Memory B cell (primary cell): ENCODE results near the gene RREB1.
"Not testable (repeated sequence)": the region's sequence is repeated elsewhere in the genome, so short reads cannot be mapped to it uniquely, and the experiment has no call there.

Source experiments
- ATAC-seq: fragments of 150-1000 bp; cut with Tn5 transposase; 2 replicates; pipeline ENCODE4 v1.10.0; 2021; ENCODE audit warnings: low read depth, mild to moderate bottlenecking, moderate library complexity
- DNase-seq, 2 donors: peaks; one replicate each; pipeline ENCODE4 v3.0.0; 2022; ENCODE audit warnings: low spot score in 2 of 2
- H3K27ac Mint-ChIP-seq: one replicate; pipeline ENCODE4 v1.8.0; 2022; ENCODE audit warnings: mild to moderate bottlenecking, moderate library complexity, mixed read lengths
- H3K27me3 Mint-ChIP-seq: one replicate; pipeline ENCODE4 v1.8.0; 2022; ENCODE audit warnings: mixed read lengths
- H3K36me3 Mint-ChIP-seq: one replicate; pipeline ENCODE4 v1.8.0; 2022; ENCODE audit warnings: mild to moderate bottlenecking, mixed read lengths
- H3K4me1 Mint-ChIP-seq: one replicate; pipeline ENCODE4 v1.8.0; 2022; ENCODE audit warnings: mixed read lengths
- H3K4me3 Mint-ChIP-seq: one replicate; pipeline ENCODE4 v1.8.0; 2022; ENCODE audit warnings: mild to moderate bottlenecking, moderate library complexity, mixed read lengths
- H3K9me3 Mint-ChIP-seq: one replicate; pipeline ENCODE4 v1.8.0; 2022; ENCODE audit warnings: mixed read lengths

Gene RREB1

DNA sequence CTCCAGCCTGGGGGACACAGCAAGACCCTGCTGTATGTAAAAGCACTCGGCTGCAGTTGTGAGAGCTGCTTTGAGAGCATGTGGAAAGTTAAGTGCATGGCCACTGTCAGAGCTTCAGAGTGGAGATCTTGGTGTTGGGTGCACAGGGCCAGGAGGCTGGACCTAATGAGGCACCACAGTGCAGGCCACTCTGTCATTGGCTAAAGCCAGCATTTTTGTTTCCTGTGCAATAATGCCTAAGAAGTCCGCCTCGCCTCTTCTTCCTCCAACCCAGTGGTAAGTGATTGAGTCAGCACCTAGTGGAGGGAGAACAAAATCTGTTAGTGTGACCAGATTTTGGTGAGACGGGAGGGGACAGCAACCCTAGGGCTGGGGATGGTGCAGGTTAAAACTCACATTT is 144.6 kb downstream of the RREB1 start:
- no peaks in the 10 kb centered on the region for H3K27me3 Mint-ChIP-seq
- H3K4me1 Mint-ChIP-seq: peaks cover 10% of the 10 kb centered on the region
- no peaks in the 10 kb centered on the region for H3K9me3 Mint-ChIP-seq
- no peak overlapping the region for H3K27ac Mint-ChIP-seq
- no peak overlapping the region for H3K4me3 Mint-ChIP-seq
- ATAC-seq (no peak), DNase-seq (no peak)
- H3K36me3 Mint-ChIP-seq: peaks cover 15% of the 10 kb centered on the region

DNA sequence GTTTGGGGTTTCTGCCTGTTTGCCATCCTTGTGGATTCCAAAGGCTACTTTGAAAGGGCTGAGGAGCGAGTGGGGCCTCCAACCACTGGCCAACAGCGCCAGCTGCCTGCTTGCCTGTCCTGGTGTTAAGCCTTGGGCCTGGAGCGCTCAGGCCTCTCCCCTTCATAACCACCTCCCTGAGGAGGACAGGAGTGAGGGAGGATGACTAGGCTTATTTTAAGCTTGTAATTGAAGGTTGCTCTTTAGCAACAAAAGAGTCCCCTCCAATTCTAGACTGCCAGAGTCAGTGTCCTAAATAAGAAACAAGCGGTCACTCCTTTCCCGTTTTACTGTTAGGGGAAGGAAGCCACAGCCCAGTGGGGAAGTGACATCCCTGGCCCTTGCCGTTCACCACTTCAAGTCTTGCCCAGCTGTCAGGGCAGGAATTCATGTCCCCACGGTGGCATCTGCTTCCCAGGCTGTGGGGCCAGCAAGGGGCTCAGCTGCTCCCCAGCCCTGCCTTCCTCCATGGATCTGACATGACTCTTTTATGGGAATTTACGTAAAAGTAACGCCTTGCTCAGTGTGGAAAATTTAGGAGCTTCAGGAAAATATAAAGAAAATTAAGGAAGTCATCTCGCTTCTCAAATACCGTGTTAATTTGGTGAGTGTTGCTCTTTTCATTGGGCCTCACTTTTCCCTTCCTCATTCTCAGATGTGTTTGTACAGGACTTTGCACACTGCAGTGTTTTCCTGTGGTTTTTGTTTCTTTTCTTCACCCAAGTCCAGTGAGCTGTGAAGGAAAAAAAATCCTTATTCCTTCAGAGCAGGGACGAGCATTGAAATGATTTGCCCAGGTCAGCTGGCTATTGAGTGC is 147.4 kb downstream of the RREB1 start:
- no peaks in the 10 kb centered on the region for H3K27me3 Mint-ChIP-seq

DNA sequence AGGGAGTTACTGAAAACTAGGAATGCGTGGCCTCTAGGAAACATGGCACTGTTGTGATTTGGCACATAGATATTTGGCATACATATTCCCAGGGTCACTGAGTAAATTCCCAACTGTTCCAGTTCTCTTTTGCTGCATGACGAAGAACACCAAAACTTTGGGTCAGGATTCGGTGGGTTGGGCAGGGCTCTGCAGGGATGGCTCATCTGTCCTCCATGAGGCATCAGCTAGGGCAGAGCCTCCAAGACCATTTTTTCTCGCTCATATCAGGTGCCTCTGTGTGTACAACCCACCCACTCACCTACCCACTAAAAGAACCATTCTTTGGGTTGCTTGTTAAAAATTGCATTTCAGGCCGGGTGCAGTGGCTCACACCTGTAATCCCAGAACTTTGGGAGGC is 148.2 kb downstream of the RREB1 start:
- ATAC-seq (no peak), DNase-seq (no peak)
- no peaks in the 10 kb centered on the region for H3K9me3 Mint-ChIP-seq
- H3K36me3 Mint-ChIP-seq: no peaks in the 10 kb centered on the region
- H3K27ac Mint-ChIP-seq: no peak overlapping the region
- no peak overlapping the region for H3K4me3 Mint-ChIP-seq
- H3K4me1 Mint-ChIP-seq: peaks cover 6% of the 10 kb centered on the region
- no peaks in the 10 kb centered on the region for H3K27me3 Mint-ChIP-seq

More for the DNA sequence above, 147.4 kb downstream of the RREB1 start:
- Mint-ChIP-seq H3K9me3 (no peaks in the 10 kb centered on the region), H3K4me3 (no peak overlapping the region), H3K27ac (no peak overlapping the region), H3K4me1 (peaks cover 2% of the 10 kb centered on the region), H3K36me3 (peaks cover 2% of the 10 kb centered on the region)
- ATAC-seq (no peak), DNase-seq (no peak)

DNA sequence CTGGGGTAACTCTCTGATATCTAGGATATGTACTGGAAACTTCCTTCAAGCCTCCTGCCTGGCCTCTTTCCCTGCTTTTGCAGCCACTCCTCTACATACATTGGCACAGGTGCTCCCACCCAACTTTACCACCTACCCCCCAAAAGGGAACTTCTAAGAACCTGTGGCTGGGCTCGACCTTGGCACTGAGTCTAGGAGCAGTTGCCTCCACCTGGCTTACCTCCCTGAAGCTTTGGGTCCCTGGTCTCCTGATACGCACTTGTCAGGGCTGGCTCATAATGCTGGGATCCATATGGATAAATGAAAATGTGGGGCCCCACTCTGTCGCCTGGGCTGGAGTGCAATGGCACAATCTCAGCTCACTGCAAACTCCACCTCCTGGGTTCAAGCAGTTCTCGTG is 149.0 kb downstream of the RREB1 start:
- no peak overlapping the region for H3K4me3 Mint-ChIP-seq
- DNase-seq (no peak), ATAC-seq (no peak)
- H3K27ac Mint-ChIP-seq: no peak overlapping the region
- H3K27me3 Mint-ChIP-seq: no peaks in the 10 kb centered on the region
- no peaks in the 10 kb centered on the region for H3K36me3 Mint-ChIP-seq
- peaks cover 8% of the 10 kb centered on the region for H3K4me1 Mint-ChIP-seq
- H3K9me3 Mint-ChIP-seq: no peaks in the 10 kb centered on the region

DNA sequence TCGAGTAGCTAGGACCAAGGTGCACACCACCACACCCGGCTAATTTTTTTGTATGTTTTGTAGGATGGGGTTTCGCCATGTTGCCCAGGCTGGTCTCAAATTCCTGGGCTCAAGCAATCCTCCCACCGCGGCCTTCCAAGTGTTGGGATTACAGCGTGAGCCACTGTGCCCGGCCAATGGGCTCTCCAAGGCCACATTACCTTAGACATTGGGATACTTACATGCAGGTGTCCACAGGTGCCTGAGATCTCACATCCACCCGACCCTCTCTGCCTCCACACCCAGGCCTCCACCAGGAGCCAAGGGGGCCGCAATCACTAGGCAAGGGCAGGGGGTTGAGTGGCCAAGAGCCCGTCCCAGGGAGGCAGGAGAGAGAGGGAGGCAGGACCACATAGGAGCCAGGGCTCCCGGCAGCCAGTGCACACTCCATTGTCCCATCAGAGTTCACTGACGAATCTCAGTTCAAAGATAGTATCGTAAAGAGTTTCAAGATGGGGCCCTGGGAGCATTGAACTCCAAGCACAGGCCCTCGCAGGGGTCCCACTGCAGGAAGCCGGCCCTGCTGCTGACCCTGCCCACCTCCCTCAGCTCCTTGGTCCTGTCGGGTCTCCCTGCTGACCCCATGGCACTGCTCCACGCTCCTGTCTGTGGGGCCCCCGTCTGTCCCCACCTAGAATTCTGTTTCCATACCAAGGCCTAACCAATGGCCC is 149.9 kb downstream of the RREB1 start:
- no peaks in the 10 kb centered on the region for H3K9me3 Mint-ChIP-seq
- no peak overlapping the region for H3K4me3 Mint-ChIP-seq
- peaks cover 13% of the 10 kb centered on the region for H3K4me1 Mint-ChIP-seq
- no peaks in the 10 kb centered on the region for H3K36me3 Mint-ChIP-seq
- ATAC-seq (no peak), DNase-seq (no peak)
- no peaks in the 10 kb centered on the region for H3K27me3 Mint-ChIP-seq
- no peak overlapping the region for H3K27ac Mint-ChIP-seq

DNA sequence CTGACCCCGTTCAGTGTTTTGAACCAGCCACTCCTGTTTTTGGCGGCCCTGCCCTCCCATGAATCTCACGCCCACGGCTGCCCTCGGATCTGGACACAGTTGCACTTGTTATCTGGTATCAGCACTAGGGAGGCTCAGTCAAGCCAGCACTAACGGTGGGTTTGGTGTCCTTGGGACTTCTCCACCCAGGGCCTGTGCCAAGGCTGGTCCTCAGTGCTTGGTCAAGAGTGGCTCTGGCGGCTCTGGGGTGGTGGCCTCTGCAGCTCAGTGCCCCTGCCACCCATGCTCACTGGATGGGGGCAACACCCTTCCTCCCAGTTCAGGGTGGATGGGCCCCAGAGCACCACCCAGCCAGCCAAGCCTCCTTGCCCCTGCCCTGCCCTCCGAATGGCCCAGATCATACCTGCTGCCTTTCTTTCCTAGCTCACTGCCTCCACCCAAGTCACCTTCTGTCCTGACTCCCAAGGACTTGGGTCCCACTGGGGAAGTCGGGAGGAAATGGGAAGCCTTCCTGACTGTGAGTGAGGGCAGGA is 150.5 kb downstream of the RREB1 start:
- Mint-ChIP-seq H3K9me3 (no peaks in the 10 kb centered on the region), H3K27me3 (no peaks in the 10 kb centered on the region), H3K4me3 (no peak overlapping the region), H3K4me1 (peaks cover 13% of the 10 kb centered on the region), H3K36me3 (no peaks in the 10 kb centered on the region), H3K27ac (no peak overlapping the region)
- ATAC-seq: no peak
- no peak for DNase-seq

DNA sequence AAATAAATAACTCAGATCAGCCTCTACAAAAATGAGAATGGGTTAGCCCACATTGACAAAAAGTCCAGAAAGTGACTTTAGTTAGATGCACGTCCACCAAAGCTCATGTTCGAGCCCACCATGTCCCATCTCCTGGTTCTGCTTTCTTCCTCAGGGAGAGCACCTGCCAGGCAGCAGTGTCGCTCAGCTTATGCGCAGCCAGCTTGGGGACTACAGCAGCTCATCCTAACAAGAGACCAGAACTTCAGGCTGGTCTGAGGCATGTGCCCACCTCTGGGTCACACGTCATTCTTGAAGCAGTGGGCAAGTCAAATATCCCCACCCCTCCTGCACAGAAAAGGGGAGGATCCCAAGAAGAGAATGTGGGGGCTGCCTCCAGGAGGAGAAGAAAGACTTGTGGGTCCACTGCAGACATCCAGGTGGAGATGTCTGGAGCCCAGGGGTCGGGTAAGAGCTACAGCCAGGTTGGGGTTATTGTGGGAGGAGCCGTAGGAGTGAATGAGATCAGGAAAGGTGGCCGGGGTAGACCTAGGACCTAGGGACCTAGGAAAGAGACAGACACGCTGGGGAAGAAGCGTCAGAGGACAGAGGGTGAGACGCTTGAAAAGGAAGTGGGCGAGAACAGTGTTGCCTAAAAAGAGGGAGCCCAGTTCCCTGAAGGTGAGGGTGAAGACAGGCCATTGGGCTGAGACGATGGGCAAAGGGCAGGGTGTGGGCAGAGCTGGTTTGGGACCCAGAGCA is 152.7 kb downstream of the RREB1 start:
- no peaks in the 10 kb centered on the region for H3K9me3 Mint-ChIP-seq
- H3K27ac Mint-ChIP-seq: peak overlapping the region; percentile 71
- H3K4me3 Mint-ChIP-seq: peak overlapping the region; percentile 89
- H3K4me1 Mint-ChIP-seq: peaks cover 13% of the 10 kb centered on the region
- no peaks in the 10 kb centered on the region for H3K36me3 Mint-ChIP-seq
- peak; percentile 25 for ATAC-seq
- DNase-seq: no peak
- H3K27me3 Mint-ChIP-seq: no peaks in the 10 kb centered on the region

DNA sequence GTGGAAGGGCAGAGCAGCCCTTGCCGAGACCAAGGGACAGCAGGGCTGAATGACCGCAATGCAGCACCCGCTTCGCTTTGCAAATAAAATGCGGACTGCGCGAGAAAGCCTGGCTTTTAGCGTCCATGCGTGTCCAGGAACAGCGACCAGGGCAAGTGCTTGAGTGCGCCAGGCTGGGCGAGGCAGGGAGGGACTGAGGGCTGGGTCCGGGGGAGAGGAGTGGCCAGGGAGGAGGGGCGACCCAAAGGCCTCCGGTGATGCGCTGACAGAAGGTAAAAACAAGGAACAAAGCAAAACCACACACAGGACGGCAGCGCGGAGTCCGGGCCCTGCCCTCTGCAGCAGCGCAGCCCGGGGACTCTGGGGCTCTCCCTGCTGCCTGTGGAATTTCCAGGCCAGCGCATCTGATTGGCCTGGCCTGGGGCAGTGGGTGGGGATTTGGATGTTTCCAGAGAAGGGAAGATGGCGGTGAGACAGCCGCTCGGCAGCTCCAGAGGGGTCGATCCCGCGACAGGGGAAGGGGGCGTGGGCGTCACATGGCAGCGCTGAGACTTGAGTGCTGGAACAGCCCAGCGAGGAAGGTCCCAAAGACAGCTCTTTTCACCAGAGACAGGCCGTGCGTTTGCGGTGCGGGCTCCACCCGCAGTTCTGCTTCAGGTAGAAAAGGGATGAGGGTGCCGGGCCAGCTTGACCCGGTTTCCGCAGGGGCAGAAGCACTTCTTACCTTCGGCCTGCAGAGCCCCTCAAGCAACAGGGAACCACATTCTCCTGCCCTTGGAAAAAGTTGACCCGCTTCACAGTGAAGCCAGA is 153.5 kb downstream of the RREB1 start:
- ATAC-seq (peak; percentile 86), DNase-seq (peak; percentile 30 to 34)
- no peaks in the 10 kb centered on the region for H3K36me3 Mint-ChIP-seq
- peaks cover 13% of the 10 kb centered on the region for H3K4me1 Mint-ChIP-seq
- H3K9me3 Mint-ChIP-seq: no peaks in the 10 kb centered on the region
- peak overlapping the region; percentile 71 for H3K27ac Mint-ChIP-seq
- H3K27me3 Mint-ChIP-seq: no peaks in the 10 kb centered on the region
- peak overlapping the region; percentile 89 for H3K4me3 Mint-ChIP-seq

DNA sequence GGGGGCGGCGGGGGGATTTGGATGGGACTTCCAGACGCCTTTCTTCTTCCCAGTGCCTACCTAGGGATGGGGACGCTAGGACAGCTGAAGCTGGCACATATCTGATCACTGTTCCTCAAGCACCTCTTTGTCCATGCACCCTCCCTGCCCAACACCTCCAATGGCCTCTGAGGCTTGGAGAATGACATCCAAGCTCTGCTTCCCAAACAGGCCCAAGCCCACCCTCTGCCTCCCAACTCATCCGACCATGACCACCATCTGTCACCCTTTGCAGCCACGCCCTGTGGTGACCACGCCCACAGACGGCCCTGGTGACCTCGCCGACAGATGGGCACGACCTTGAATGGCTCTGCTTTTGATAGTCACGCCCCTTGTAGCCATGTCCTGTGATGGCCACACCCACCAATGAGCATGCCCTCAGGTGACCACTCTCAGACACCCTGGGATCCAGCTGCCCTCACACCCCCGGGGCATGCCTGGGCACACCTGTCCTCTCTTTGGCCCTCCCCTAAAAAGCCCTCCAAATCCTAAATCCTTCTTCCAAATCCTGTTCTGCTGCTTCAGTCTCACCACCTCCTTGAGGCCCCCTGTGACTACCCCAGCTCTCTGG is 154.2 kb downstream of the RREB1 start:
- no peak overlapping the region for H3K27ac Mint-ChIP-seq
- H3K27me3 Mint-ChIP-seq: no peaks in the 10 kb centered on the region
- DNase-seq (no peak), ATAC-seq (no peak)
- no peaks in the 10 kb centered on the region for H3K36me3 Mint-ChIP-seq
- no peaks in the 10 kb centered on the region for H3K9me3 Mint-ChIP-seq
- peak overlapping the region; percentile 89 for H3K4me3 Mint-ChIP-seq
- H3K4me1 Mint-ChIP-seq: peaks cover 13% of the 10 kb centered on the region

DNA sequence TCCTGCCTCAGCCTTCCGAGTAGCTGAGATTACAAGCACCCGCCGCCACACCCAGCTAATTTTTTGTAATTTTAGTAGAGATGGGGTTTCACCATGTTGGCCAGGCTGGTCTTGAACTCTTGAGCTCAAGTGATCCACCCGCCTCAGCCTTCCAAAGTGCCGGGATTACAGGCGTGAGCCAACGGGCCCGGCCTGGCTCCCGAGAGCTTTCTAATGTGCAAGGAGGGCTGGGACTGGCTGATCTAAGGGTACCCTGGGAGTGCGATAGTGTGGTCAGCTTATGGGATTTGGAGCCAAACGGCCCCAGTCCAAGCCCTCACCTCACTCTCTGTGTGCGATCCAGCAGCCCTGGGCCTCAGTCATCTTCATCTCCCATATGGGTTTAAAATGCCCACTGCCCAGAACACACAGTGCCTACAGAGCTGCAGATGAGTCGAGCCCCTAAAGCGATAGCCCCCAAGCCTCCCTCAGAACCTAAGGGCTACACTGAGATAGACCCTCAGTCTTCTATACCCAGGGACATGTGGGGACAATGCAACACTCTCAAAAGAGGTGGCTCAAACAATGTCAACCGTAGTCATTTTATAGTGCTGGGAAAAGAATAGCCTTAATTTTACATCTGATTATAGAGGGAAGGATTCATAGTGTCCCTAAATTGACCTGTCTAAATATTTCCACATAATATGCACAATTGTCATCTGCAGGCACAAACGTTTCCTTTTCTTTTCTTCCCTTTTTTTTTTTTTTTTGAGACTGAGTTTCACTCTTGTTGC is 155.2 kb downstream of the RREB1 start:
- H3K4me1 Mint-ChIP-seq: peaks cover 13% of the 10 kb centered on the region
- H3K27ac Mint-ChIP-seq: no peak overlapping the region
- DNase-seq (no peak), ATAC-seq (no peak)
- H3K9me3 Mint-ChIP-seq: no peaks in the 10 kb centered on the region
- no peaks in the 10 kb centered on the region for H3K36me3 Mint-ChIP-seq
- no peaks in the 10 kb centered on the region for H3K27me3 Mint-ChIP-seq
- peak overlapping the region; percentile 89 for H3K4me3 Mint-ChIP-seq

DNA sequence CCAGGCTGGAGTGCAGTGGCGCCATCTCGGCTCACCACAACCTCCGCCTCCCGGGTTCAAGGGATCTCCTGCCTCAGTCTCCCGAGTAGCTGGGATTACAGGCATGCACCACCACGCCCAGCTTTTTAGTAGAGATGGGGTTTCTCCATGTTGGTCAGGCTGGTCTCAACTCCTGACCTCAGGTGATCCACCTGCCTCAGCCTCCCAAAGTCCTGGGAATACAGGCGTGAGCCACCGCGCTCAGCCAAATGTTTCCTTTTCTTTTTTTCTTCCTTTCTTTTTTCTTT is 155.7 kb downstream of the RREB1 start:
- H3K27me3 Mint-ChIP-seq, H3K4me3 Mint-ChIP-seq, DNase-seq, H3K36me3 Mint-ChIP-seq, ATAC-seq, H3K9me3 Mint-ChIP-seq, H3K27ac Mint-ChIP-seq: not testable (repeated sequence)
- peaks cover 13% of the 10 kb centered on the region for H3K4me1 Mint-ChIP-seq

DNA sequence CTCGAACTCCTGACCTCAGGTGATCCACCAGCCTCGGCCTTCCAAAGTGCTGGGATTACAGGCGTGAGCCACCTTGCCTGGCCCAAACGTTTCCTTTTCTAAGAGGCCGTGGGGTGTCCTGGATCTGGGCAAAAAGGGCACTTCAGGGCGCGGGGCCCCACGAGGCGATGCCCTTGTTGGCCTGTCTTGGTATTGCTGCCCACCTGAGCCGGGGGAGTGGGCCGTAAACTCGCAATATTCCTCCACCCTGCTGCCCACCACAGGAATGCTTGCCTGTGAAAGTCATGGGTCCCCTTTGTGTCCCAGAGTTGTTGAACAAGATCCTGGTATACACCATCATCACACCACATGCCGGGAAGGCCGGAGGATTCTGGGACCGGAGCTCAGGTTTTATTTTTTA is 156.3 kb downstream of the RREB1 start:
- Mint-ChIP-seq H3K4me1 (peaks cover 13% of the 10 kb centered on the region), H3K4me3 (no peak overlapping the region), H3K27ac (no peak overlapping the region), H3K9me3 (no peaks in the 10 kb centered on the region), H3K36me3 (no peaks in the 10 kb centered on the region), H3K27me3 (no peaks in the 10 kb centered on the region)
- DNase-seq (no peak), ATAC-seq (no peak)
